CD4-positive, alpha-beta T cell (primary cell): ENCODE results near the gene HADHB. TPM values are rescaled to one million over a fixed set of nuclear protein-coding genes. Genes with fewer than 3 reads are reported as not detected.
"Not testable (repeated sequence)": the region's sequence is repeated elsewhere in the genome, so short reads cannot be mapped to it uniquely, and the experiment has no call there.

Source experiments
- ATAC-seq: fragments of 200-7000 bp; cut with Tn5 transposase; one replicate; pipeline ENCODE4 v1.10.0; 2022; ENCODE audit warnings: mild to moderate bottlenecking; ENCODE audit not compliant: poor library complexity
- CTCF ChIA-PET: fragments of 350-600 bp; sonication (Branson Sonifier 250); formaldehyde crosslinking; loops from one replicate; lab custom pipeline; 2021; ENCODE audit warnings: antibody characterized with exemption, inconsistent platforms; lab: Charles Lee
- POLR2A ChIA-PET: fragments of 350-600 bp; sonication (Branson Sonifier 250); formaldehyde crosslinking; loops from one replicate; lab custom pipeline; 2021; ENCODE audit warnings: antibody characterized with exemption, inconsistent platforms; lab: Charles Lee
- DNase-seq, 14 experiments: peaks; one replicate each; pipeline ENCODE4 v3.0.0-alpha.2; 2013 to 2020; ENCODE audit warnings: mixed read lengths in 2 of 14
- H3K27ac ChIP-seq, 2 donors: one replicate each; pipeline versions ENCODE4 v1.5.1 to v1.7.0; 2013; ENCODE audit warnings: low read length in 2 of 2, low read depth in 1 of 2, mild to moderate bottlenecking in 1 of 2
- H3K27me3 ChIP-seq, 2 experiments: 1 replicate in 1 of 2; 2 replicates in 1 of 2; pipeline versions ENCODE4 v1.6.1 to v1.7.0; 2013; ENCODE audit warnings: low read length in 2 of 2, control low read depth in 1 of 2, mild to moderate bottlenecking in 1 of 2, moderate library complexity in 1 of 2; ENCODE audit not compliant: insufficient read depth in 2 of 2, control insufficient read depth in 1 of 2
- H3K36me3 ChIP-seq: one replicate; pipeline ENCODE4 v1.6.1; 2013; ENCODE audit warnings: low read length, control low read depth; ENCODE audit not compliant: insufficient read depth
- H3K4me1 ChIP-seq: one replicate; pipeline ENCODE4 v1.6.1; 2013; ENCODE audit warnings: low read length, control low read depth; ENCODE audit not compliant: insufficient read depth
- H3K4me3 ChIP-seq: one replicate; pipeline ENCODE4 v1.5.1; 2013; ENCODE audit warnings: mild to moderate bottlenecking, low read length, moderate library complexity
- H3K9me3 ChIP-seq, 2 experiments: 1 replicate in 1 of 2; 2 replicates in 1 of 2; pipeline versions ENCODE4 v1.6.1 to v1.7.0; 2013; ENCODE audit warnings: low read length in 2 of 2, mild to moderate bottlenecking in 2 of 2, control low read depth in 1 of 2, moderate library complexity in 1 of 2; ENCODE audit not compliant: control insufficient read depth in 1 of 2, insufficient read depth in 1 of 2
- H3K27ac Mint-ChIP-seq: one replicate; pipeline ENCODE4 v1.8.0; 2020; ENCODE audit warnings: mixed read lengths
- H3K27me3 Mint-ChIP-seq: one replicate; pipeline ENCODE4 v1.8.0; 2021; ENCODE audit warnings: mixed read lengths
- H3K36me3 Mint-ChIP-seq: one replicate; pipeline ENCODE4 v1.8.0; 2021; ENCODE audit warnings: low read depth, mixed read lengths
- H3K4me1 Mint-ChIP-seq: one replicate; pipeline ENCODE4 v1.8.0; 2021; ENCODE audit warnings: low read depth, mixed read lengths
- H3K4me3 Mint-ChIP-seq: one replicate; pipeline ENCODE4 v1.8.0; 2020; ENCODE audit warnings: mild to moderate bottlenecking, mixed read lengths
- H3K9me3 Mint-ChIP-seq: one replicate; pipeline ENCODE4 v1.8.0; 2020; ENCODE audit warnings: mixed read lengths
- CTCF ChIP-seq: fragments of 200-600 bp; IDR thresholded peaks from one replicate; pipeline ENCODE4 v1.8.0; 2022; ENCODE audit warnings: antibody characterized with exemption, mild to moderate bottlenecking
- intact Hi-C, 2 experiments: fragments of 100-400 bp; cut with DNase I in 1 of 2; cut with micrococcal nuclease in 1 of 2; formaldehyde crosslinking; loops; one replicate each; pipeline versions ENCODE4 v1.15.1 to v1.9.0; 2023 to 2025; cut with DNase I, micrococcal nuclease
- total RNA-seq, 174 experiments: library from RNA in 2 of 174; stranded (reverse) in 2 of 174; gene quantifications; one replicate each; pipeline ENCODE4 v1.2.3 and lab custom pipeline; 2021 to 2026

HADHB gene
- total RNA-seq, 2 experiments from 2014 or later, result 25.2 to 30.3 TPM

- Mint-ChIP-seq H3K4me1 (no peaks in the 10 kb centered on the region), H3K27me3 (no peaks in the 10 kb centered on the region), H3K4me3 (no peak overlapping the region), H3K9me3 (no peaks in the 10 kb centered on the region), H3K36me3 (no peaks in the 10 kb centered on the region), H3K27ac (no peak overlapping the region)
- DNase-seq (no peak), ATAC-seq (no peak)
- no peak overlapping the region for H3K27ac ChIP-seq
- no peaks in the 10 kb centered on the region for H3K9me3 ChIP-seq
- ChIA-PET CTCF (no interaction called here), POLR2A (no interaction called here)
- H3K27me3 ChIP-seq, result no peaks in the 10 kb centered on the region
- no peak overlapping the region for H3K4me3 ChIP-seq
- no peaks in the 10 kb centered on the region for H3K4me1 ChIP-seq
- intact Hi-C loops, result no loop called here
- no peaks in the 10 kb centered on the region for H3K36me3 ChIP-seq
- TF ChIP-seq CTCF, result no peak
Observed at GRCh38 chr2:26316845-26317244, 72.1 kb downstream of the HADHB start.

GRCh38 chr2:26317377-26318105, 72.8 kb downstream of the HADHB start:
- H3K9me3 ChIP-seq, result no peaks in the 10 kb centered on the region
- no peaks in the 10 kb centered on the region for H3K4me1 Mint-ChIP-seq
- H3K36me3 Mint-ChIP-seq, result no peaks in the 10 kb centered on the region
- H3K4me3 Mint-ChIP-seq, result no peak overlapping the region
- ATAC-seq, result no peak
- no peak overlapping the region for H3K27ac Mint-ChIP-seq
- no peak overlapping the region for H3K27ac ChIP-seq
- intact Hi-C loops, result no loop called here
- no peaks in the 10 kb centered on the region for H3K36me3 ChIP-seq
- TF ChIP-seq CTCF, result no peak
- ChIA-PET POLR2A (no interaction called here), CTCF (no interaction called here)
- H3K27me3 ChIP-seq, result no peaks in the 10 kb centered on the region
- no peaks in the 10 kb centered on the region for H3K4me1 ChIP-seq
- H3K9me3 Mint-ChIP-seq, result no peaks in the 10 kb centered on the region
- no peaks in the 10 kb centered on the region for H3K27me3 Mint-ChIP-seq
- no peak overlapping the region for H3K4me3 ChIP-seq
- DNase-seq, result no peak

- no peak for ATAC-seq
- H3K4me3 ChIP-seq, result no peak overlapping the region
- no peaks in the 10 kb centered on the region for H3K27me3 ChIP-seq
- H3K9me3 Mint-ChIP-seq, result no peaks in the 10 kb centered on the region
- H3K4me3 Mint-ChIP-seq, result no peak overlapping the region
- TF ChIP-seq CTCF, result no peak
- no peak overlapping the region for H3K27ac Mint-ChIP-seq
- no peaks in the 10 kb centered on the region for H3K36me3 ChIP-seq
- ChIA-PET CTCF (interaction anchor here (1.6 kb wide), 1 partner anchor 11 kb away, joined by 6 read pairs; no protein-coding TSS in a partner anchor), POLR2A (no interaction called here)
- no peaks in the 10 kb centered on the region for H3K9me3 ChIP-seq
- DNase-seq, result no peak
- H3K4me1 ChIP-seq, result no peaks in the 10 kb centered on the region
- intact Hi-C loops, result no loop called here
- no peaks in the 10 kb centered on the region for H3K27me3 Mint-ChIP-seq
- no peaks in the 10 kb centered on the region for H3K4me1 Mint-ChIP-seq
- no peaks in the 10 kb centered on the region for H3K36me3 Mint-ChIP-seq
- H3K27ac ChIP-seq, result no peak overlapping the region
Observed at GRCh38 chr2:26318950-26319349, 74.2 kb downstream of the HADHB start.

- H3K4me1 Mint-ChIP-seq, ATAC-seq, H3K27ac Mint-ChIP-seq, DNase-seq, H3K4me3 ChIP-seq, H3K36me3 Mint-ChIP-seq, H3K9me3 Mint-ChIP-seq, H3K4me1 ChIP-seq, H3K36me3 ChIP-seq, H3K27ac ChIP-seq, intact Hi-C loops, H3K9me3 ChIP-seq, H3K27me3 Mint-ChIP-seq, H3K4me3 Mint-ChIP-seq, CTCF ChIA-PET, H3K27me3 ChIP-seq: not testable (repeated sequence)
- POLR2A ChIA-PET, result interaction anchor here (0.7 kb wide), 1 partner anchor 21 kb away, joined by 3 read pairs; the partner anchor contains the start of gene SELENOI
Observed at GRCh38 chr2:26324479-26324878, 79.7 kb downstream of the HADHB start.
